ENCODE measurements around the gene TSPAN10.

TSPAN10 gene

GRCh38 chr17:81635431-81635830, 1.6 kb upstream of the TSPAN10 start:
- no peak for DNase-seq

- peak; percentile 30 to 33 for DNase-seq
Observed at GRCh38 chr17:81635973-81636504, 957 bp upstream of the TSPAN10 start.

DNA sequence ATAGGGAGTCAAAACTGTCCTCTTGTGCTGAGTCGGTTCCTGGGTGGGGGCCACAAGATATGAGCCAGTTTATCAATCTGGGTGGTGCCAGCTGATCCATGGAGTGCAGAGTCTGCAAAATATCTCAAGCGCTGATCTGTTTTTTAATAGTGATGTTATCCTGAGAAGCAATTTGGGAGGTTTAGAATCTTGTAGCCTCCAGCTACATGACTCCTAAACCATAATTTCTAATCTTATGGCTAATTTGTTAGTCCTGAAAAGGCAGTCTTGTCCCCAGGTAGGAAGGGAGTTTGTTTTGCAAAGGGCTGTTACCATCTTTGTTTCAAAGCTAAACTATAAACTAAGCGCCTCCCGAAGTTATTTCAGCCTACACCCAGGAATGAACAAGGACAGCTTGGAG, 1.7 kb downstream of the TSPAN10 start:
- no peak for DNase-seq

DNA sequence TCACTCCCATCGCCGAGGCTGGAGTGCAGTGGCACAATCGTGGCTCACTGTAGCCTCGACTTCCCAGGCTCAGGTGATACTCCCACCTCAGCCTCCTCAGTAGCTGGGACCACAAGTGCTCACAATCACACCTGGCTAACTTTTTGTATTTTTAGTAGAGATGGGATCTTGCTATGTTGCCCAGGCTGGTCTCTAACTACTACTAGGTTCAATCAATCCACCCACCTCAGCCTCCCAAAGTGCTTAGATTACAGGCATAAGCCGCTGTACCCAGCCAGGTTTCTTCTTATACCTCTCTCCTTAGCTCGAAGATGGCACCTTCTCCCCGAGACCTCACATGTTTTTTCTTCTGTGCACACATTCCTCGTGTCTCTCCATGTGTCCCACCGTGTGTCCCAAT, 3.0 kb downstream of the TSPAN10 start:
- no peak for DNase-seq

DNA sequence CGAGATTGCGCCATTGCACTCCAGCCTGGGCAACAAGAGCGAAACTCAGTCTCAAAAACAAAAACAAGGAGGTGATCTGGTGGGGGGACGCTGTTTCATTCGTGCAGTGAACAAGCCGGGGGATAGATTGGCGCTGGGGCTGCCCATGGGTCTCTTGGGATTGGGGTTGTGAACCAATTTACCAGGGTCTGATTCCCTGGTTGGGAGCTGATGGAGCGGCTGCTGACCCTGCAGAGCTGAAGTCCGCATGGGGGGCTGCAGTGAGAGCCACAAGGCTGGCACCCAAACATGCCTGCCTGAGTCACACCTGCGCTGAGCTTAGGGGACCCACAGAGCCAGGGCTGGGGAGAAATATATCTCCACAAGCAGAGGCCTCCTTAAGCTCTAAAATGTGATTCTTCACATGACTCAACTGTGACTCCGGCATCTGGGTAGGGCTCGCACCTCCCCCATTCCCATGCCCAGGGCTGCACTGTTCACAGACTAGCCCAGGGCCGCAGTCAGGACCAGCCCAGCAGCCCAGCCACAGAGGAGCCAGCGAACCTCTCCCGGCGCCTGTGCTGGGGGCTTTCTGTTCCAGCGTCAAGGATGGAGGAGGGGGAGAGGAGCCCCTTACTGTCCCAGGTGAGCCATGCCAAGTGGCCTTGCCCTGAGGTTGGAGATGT, 5.0 kb downstream of the TSPAN10 start:
- no peak for DNase-seq

DNA sequence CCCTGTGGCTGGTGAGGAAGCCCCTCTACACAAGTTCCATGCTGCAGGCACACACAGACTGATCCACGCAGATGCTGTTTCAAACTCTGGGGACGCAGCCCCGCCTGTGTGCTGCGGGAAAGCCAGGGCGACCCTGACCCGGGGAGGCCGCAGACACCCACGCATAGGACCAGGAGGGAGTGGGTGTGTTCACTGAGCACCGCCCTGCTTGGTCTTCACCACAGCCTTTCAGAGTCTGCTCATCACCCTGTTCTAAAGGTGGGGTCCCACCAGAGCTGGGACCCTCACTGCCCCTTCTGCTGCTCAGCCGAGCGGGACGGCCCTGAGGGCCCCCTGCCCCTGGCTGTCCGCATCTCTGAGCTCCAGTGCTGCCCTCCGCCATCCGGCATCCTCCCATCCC, 7.5 kb downstream of the TSPAN10 start:
- DNase-seq = no peak

- no peak for DNase-seq
Observed at GRCh38 chr17:81644976-81645952, 8.3 kb downstream of the TSPAN10 start.

- DNase-seq = no peak
Observed at GRCh38 chr17:81646869-81647600, 10.0 kb downstream of the TSPAN10 start.

GRCh38 chr17:81647640-81648012, 10.6 kb downstream of the TSPAN10 start:
- no peak for DNase-seq

GRCh38 chr17:81648013-81648706, 11.2 kb downstream of the TSPAN10 start:
- no peak for DNase-seq

DNA sequence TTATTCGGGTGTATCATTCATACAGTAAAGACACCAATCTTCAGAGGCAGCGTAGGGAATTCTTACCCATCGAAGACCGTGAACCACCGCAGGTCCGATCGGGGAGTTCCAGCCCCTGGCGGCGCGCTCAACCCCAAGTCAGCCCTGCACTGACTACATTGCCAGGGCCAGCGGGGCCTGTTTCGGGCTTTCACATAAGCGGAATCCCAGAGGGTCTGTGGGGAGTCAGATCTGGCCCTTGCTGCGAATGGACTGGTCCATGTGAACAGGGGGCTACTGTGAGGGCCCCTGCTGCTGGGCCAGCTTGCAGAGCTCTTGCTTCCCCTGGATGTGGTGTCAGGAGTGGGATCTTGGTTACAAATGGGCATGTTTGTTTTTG, 11.7 kb downstream of the TSPAN10 start:
- no peak for DNase-seq

GRCh38 chr17:81650951-81651350, 14.0 kb downstream of the TSPAN10 start:
- DNase-seq = no peak

DNA sequence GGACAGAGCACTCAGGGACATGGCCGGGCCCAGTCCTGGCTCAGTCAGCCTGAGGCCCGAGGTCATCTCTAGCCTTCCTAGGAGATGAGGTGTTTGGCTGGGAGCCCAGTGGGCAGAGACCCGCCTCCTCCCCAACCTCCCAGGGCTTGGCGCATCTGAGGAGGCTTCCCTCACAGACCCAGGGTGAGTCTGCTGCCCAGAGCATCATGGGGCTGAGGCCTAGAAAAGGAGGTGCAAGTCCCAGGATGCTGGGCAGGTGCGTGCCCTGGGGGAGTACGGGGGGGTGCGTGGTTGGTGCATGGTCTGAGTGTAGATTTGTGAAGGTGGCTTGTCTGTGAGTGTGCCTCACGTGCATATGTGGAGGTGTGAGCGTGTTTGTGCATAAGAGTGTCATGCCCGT, 14.7 kb downstream of the TSPAN10 start:
- DNase-seq = no peak

GRCh38 chr17:81652906-81653771, 16.1 kb downstream of the TSPAN10 start:
- no peak for DNase-seq

- DNase-seq = peak; percentile 35 to 72
Observed at GRCh38 chr17:81655378-81656117, 18.6 kb downstream of the TSPAN10 start.

DNA sequence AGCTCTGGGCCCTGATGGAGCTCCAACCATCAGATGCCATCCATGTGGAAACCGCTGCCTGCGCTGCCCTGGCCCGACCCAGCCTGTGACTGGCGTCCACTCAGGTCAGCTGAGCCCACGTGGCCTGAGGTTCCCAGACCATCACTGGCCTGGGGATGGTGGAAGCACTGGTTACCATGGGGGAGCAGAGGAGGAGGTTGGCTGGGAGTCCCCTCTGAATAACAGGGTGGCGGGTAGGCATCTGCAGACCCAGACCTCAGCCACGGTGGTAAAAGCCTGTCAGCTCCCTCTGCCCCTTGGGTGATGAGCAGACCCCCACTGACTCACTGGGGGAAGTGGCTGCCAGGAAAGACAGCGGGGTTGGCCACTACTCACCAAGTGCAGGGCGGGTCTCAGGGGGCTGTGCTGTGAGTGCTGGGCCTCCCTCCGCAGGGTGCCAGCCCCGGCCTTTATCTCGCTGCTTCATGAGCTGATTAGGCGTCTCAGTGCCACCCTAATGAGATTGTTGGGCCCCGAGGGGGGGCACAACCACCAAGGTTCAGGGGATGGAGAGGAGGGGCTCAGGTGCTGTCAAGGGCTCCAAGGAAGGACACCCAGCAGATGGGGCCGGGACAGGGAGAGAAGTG, 19.2 kb downstream of the TSPAN10 start, which contains the start of gene PDE6G:
Gene PDE6G, minus strand, starts transcription at position 425 of the 626 bp plus-strand sequence. CDS start 3,237 bp downstream, outside the sequence.
- no peak for DNase-seq

GRCh38 chr17:81656835-81657234, 19.8 kb downstream of the TSPAN10 start:
- no peak for DNase-seq

DNA sequence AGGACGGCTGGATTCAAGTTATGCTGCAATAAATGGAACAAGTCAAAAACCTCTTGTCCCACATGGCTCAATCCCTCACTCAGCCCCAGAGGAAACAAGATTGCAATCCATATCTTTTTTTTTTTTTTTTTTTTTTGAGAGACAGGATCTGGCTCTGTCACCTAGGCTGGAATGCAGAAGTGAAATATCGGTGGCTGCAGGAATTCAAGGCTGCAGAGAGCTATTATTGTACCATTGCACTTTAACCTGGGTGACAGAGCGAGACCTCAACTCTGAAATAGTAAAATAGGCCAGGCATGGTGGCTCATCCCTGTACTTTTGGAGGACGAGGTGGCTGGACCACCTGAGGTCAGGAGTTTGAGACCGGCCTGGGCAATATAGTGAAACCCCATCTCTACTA, 22.0 kb downstream of the TSPAN10 start:
- DNase-seq = no peak

- no peak for DNase-seq
Observed at GRCh38 chr17:81660441-81660840, 23.4 kb downstream of the TSPAN10 start.

DNA sequence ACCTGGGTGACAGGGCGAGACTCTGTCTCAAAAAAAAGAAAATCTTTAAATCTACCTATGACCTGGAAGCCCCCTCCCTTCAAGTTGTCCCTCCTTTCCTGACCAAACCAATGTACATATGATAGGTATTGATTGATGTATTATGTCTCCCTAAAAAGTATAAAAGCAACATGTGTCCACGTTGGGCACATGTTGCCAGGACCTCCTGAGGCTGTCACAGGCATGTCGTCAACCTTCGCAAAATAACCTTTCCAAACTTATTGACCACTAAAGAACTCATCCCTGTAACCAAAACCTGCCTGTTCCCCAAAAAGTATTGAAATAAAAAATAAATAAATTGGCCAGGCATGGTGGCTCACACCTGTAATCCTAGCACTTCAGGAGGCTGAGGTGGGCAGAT, 25.0 kb downstream of the TSPAN10 start:
- no peak for DNase-seq

All from inflammatory macrophage treated with lipopolysaccharide for 1 hour (primary cell).